Activated CD4-positive, alpha-beta T cell treated with anti-CD3 and anti-CD28 coated beads, Interleukin-2, Interleukin-4, amounts not matched to agents 100 ng/mL and 50 ng/mL, durations not matched to agents 16 hours and 8 hours (primary cell): ENCODE data around the gene TCAIM.

Experiments used
- DNase-seq: peaks from one replicate; pipeline ENCODE4 v3.0.0-alpha.2; 2020; ENCODE audit warnings: low spot score

The TCAIM gene, protein sequence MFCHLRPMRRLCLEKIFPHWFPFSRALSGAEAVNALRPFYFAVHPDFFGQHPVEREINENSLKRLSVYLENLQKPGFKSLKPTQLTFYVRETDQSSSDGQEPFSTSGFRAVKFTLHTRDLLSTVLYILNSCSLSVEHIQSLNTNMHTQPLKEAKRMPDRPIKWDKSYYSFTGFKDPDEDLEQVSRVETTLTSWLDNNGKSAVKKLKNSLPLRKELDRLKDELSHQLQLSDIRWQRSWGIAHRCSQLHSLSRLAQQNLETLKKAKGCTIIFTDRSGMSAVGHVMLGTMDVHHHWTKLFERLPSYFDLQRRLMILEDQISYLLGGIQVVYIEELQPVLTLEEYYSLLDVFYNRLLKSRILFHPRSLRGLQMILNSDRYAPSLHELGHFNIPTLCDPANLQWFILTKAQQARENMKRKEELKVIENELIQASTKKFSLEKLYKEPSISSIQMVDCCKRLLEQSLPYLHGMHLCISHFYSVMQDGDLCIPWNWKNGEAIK

DNA sequence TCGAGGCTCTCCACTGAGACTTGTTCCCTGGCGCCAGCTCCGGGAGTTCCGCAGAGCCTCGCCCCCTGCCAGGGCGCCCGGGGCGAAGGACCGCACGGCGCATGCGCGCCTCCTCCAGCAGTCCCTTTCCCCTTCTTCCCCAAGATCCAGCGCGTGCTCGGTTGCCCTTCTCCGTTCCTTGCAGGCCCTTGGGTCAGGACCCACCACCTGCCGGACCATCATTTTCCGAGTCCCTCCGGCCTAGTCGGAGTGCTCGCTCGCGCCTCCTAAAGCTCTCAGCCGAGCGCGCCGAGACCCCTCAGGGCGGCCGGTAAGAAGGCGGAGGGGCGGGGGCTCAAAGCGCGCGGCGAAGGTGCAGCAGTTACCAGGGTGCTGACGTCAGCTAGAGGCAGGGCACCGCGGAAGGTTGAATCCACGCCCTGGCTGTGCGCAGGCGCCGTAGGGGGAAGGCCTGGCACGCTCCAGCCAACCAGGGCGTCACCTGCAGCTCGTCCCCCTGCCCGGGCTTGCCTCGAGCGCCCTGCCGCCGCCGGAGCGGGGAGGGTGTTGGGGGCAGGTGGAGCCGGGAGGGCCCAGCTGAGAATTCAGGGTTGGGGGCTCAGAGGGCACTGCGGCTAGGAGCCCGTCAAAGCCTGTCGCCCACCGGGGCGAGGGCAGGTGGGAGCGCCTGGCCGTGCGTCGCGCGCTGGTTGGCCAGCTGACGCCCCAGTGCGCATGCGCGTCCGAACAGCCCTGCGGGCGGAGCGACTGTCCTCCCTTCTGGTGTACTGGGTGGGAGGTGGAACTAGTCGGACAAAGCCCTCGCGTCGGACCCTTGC, at the start of gene TCAIM:
TCAIM (plus strand) TSS at position 757 of the 818 bp plus-strand sequence. CDS start 16,017 bp downstream, outside the sequence.
- peak; percentile 98 for DNase-seq

DNA sequence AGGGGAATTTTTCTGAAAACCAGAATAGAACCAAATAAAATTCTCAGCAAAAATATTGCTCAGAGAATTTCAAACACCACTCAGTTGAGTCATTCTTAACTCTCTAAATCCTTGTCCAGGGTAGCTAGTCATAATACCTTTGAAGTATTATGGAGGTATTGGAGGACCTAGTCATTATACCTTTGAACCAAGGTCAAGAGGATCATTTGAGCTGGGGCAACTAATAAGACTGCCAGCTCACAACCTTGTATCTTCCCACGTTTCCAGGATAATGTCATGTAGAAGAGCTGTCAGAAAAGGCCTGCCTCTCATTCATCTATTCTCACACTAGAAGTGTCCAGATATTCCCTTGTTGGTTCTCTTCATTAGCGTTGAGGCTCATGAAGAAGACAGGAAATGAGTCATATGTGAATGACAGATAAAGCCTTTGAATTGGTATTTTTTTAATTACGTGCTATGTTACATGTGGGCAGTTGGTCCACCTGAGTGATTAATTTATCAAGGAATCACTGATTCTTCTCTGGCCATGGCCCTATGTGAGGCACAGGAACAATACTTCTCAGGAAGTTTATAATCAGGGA, 48.6 kb upstream of the TCAIM start:
- DNase-seq, result no peak

DNA sequence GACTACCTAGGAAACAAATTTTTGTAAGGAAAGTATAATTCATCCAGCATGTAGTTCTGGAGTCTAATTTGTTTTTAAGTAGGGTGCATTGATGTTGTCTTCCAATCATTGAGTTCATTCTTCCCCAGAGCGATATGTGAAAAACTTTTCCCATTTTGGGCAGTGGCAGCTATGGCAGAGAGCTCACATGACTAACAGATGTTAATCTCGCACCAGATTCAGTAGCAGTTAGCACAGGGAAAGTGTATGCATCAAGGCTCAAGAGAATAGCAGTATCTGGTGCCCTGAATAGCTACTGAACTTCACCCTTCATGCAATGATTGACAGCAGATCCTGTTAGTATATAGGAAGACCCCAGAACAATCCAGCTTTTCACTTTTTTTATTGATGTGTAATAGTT, 46.3 kb upstream of the TCAIM start:
- DNase-seq, result no peak

DNA sequence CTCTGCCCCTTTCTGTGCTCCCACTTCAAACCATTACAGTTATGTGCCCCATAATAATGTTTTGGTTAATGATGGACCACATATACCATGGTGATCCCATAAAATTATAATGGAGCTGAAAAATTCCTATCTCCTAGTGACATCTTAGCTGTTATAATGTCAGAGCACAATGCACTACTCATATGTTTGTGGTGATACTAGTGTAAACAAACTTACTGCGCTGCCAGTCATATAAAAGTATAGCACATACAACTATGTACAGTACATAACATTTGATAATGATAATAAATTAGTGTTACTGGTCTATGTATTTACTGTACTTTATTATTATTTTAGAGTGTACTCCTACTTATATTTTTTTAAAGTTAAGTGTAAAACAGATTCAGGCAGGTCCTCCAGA, 45.6 kb upstream of the TCAIM start:
- DNase-seq, result no peak

DNA sequence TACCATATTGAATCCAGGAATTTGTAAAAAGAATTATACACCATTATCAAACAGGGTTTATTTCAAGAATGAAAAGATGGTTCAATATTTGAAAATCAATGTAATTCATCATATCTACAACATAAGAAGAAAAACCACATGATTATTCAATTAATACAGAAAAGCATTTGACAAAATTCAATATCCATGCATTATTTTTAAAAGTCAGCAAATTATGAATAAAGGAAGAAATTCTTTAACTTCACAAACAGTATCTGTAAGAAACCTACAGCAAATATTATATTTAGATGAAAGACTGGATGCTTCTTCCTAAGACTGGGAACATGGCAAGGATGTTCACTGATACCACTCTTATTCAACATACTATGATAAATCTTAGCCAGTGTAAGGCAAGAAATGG, 41.3 kb upstream of the TCAIM start:
- no peak for DNase-seq

DNA sequence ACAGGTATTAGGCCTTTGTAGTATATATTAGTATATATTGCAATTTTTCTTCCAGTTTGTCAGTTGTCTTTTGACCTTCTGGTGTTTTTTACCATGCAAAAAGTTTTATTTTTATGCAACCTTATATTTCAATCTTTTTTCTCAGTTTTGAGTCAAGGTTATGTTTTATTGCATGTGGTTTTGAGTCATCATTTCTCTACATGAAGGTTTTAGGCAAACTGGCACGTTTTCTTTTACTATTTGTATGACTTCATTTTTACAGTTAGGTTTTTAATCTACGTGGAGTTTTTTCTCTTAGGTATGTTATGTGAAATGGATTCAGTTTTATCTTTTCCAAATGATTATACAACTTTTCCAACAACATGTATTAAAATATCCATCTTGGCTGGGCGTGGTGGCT, 36.8 kb upstream of the TCAIM start:
- peak; percentile 4 for DNase-seq

DNA sequence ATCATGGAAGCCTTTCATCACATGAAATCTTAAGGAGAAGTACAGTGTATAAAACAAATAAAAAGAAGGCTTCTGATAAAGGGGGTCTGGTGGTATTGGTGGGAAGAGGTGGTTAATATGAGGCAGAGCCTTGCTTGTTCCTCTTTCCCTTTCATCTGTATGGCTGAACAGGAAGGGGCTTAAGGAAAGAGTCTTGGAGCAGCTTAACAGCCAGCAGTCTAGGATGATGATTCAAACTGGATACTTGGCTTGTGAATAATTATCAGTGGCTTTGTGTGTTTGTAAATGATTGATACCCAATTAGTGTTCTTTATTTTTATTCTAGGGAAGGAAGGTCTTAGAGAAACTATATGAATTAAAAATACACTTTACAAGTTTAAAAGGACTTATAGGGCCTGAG, 29.1 kb upstream of the TCAIM start:
- DNase-seq, result no peak

DNA sequence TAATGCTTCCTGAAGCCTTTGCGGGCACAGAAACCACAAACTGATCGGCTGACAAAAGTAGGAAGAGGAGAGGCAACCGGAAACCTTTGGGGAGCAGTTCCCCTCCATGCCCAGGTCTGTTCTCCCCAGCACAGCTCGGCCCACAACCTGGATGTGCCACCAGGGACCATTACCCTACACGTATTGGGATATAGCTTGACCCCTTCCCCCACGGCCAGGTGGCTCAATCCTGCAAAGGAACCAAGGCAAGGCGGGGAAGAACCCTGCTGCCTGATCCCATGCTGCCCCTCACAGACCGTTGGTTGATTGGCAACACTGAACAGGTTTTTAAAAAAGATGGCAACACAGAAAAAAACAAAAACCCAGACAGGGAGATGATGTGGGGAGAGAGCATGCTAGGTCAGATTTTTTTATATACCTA, 19.7 kb upstream of the TCAIM start:
- DNase-seq, result no peak

DNA sequence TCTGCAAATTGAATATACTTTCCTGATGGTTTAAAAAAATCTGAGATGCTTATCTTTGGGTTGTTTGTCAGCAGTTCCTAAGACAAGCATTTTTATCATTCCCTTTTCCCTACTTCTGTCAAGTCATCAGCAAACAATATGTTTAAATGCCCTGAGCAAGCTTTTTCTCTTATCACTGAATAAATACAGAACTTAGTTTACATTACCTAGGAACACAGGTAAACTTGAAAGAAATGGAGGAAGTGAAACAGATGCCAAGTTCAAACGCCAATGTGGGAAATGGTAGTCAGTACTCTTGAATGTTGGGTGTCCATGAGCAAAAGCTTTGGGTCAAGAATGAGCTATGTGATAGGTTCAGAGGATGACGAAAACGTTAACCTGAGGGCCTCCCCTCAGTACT, 17.2 kb upstream of the TCAIM start:
- DNase-seq, result no peak

DNA sequence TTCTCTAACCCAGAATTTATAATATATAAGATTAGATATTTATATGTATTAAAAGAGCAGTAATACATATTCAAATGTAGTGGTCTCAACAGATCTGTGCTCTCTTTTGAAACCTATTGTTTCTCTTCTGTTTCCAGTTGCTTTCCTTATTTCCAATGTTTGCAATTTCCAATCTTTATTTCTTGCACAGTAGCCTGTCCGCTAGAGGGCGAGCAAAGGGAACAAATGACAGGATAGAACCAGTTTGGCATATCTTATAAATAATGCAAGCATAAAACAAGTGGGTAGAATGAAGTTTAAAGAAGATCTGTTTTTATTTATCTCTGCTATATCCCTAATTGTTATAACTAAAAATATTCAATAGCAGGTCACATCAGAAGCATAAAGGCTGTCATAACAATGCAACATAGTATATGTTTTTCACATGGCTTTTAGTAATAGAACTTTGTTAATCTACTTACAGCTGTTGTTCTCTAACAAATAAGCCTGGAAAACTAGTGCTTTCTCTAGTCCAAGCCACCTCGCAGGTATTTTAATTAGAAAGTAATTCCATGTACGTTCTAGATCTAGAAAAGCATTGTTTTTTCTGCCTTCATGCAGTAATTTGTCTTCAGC, 15.1 kb upstream of the TCAIM start:
- DNase-seq, result peak; percentile 55

DNA sequence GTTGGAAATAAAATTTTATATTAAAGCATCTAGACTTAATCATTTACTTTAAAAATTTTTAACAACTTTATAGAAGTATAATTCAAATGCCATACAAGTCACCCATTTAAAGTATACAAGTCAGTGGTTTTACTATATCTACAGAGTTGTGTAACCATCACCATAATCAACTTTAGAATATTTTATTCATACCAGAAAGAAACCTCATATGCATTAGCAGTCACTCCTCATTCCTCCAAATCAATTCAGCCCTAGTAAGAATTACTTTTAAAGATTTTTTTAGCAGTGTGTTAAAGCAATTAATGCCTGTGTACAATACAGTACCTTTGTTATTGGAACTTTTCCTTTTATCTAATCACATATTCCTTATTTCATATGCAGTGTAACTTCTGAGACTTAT, 14.0 kb upstream of the TCAIM start:
- no peak for DNase-seq

DNA sequence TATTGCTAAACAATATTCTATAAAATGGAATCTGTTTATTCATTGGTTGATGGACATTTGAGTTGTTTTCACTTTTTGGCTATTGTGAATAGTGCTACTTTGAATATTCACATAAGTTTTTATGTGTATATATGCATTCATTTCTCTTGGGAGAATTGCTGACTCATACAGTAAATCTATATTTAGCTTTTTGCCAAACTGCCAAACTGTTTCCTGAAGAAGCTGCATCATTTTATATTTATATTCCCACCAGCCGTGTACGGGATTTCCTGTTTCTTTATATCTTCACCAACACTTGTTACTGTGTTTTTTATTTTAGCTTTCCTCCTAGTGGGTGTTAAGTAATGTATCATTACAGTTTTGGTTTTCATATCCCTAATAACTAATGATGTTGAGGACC, 12.5 kb upstream of the TCAIM start:
- no peak for DNase-seq

DNA sequence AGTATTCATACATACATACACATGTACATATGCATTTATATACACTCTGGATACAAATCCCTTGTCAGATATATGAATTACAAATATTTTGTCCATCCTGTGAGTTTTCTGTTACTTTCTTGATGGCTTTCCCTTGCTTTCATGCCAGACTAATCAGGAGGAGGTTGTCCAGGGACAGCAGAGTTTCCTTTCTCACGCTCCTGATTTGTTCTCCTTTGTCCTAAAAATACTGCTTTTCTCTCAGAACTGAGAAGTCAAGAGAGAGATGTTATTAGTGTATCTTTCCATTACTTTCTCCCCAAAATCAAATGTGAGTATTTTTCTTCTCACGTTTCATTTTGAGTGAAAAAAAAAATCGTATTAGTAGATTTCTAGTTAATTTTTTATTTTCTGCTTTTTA, 12.1 kb upstream of the TCAIM start:
- no peak for DNase-seq

DNA sequence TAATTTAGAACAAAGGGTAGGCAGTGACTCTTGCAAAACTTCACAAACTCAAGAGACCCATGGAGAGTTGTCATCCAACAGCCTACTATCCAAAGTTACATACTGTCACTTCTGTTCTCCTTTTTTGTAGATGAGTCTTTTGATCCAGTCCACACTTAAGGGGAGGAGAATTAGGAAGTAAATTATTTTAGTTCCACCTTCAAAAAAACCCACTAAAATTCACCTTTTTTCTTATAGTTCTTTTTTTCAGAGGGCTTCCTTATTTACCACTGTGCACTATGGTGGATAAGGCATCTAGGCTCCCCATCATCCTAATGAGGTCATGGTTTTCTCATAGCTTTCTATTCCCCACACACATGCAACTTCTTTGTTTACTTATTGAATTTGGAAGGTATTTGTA, 8.6 kb upstream of the TCAIM start:
- DNase-seq, result no peak

DNA sequence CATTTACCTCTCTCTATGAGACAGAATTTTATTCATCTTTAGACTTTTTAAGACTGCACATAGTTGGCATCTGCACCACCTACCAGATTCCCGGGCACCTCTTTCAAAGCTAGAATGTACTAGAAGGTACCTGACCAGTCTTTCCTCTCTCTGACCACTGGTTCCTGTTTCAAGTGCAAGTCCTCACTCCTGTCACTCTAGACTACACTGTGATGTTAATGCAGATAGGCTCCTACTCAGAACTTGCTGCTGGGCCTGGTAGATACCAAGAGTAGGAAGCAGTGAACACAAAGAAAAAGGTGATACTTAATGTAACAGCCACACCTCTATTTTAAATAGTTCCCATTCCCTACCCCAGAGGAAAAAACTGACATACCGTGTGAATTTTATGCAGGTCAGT, 8.1 kb upstream of the TCAIM start:
- DNase-seq, result no peak

DNA sequence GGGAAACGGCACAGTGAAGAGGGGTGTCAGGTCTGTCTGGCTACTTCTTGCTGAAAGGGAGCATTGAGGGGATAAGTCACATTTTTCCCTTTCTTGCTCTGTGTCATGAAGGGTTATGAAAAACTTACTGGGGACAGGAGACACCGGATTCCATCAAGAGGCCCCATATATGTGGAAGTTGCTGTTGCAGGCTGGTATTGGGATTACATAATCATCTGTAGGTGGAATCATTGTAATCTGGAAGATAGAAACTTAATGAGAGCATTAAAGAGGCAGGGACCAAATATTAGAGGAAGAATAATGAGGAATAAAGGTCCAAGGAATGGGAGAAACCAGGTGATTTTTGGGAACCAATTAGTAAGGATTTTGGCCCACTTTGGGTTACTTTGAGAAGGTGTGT, 4.2 kb upstream of the TCAIM start:
- DNase-seq, result no peak

DNA sequence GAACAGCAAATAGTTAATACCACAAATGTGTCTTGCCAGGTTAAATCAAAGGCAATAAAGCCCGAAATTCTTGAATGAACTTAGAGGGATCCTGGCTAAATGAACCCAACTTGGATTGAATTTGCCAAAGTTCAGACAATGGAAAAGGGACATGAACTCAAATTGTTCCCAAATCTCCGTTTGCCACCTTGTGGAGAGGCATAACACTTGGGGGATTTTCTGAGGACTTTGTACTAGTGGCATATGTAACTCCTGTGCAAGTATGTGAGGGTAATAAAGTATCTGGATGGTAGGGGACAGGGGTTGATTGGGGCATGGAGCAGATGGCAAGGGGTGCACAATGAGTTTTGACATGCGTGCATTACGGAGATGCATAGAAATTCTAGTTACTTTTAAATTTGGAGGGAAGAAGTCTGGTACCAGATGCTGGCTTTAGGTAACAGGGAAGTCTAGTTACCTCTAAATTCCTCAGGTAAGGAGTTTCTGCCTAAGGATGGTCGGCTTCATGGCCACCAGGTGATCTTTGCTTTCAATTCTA, 1.2 kb upstream of the TCAIM start:
- DNase-seq, result no peak

DNA sequence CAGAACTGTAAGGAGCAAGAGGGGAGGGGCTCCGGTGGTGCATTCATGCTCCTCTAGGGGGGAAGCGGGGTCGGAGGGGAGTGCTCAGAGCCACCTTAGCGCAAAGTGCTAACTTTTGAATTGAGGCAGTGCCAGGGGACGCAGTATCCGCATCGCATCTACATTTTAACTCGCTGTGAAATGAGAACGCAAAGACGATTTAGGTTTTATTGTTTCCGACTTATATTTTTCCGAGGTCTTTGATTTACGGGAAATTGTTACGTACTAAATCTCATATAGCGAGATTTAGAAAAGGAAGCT, 212 bp downstream of the TCAIM start:
- no peak for DNase-seq

DNA sequence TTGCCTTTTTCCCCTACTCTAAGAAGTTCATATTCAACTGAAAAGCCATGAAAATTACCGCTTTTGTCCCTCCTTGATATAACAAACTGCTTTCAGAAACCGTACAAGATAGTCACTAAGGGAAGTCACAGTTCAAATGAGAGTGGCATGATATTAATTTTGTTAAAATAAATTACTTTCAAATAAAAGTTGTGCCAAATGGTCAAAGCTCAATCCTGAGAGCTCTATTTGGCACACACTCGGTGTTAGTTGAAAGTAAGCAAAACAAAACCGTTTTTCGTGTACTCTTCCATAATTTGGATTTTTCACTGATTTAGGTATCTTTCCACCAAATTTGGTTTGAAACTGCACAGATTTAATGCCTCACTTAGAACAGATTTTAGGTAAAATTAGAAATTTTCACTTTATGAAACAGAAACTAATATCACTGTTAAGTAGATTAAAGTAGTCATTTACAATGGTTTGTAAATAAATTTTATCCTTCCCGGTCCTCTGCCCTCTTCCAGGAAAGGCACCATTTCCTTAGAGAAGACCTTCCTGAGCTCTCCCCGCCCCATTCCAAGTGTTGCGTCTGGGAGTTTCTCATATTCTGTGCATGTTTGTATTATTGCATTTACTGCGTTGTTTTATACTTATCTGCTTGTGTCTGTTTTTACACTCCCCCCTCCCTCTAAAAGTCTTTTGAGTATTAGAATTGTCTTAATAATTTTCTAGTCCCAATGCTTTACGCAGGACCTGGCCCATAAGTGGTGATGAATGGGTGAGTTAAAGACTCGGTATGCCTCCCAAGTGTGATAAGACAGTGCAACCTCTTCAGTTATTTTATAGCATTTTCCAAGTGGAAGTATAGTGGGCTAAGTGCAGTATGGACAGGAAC, 853 bp downstream of the TCAIM start:
- DNase-seq, result no peak

DNA sequence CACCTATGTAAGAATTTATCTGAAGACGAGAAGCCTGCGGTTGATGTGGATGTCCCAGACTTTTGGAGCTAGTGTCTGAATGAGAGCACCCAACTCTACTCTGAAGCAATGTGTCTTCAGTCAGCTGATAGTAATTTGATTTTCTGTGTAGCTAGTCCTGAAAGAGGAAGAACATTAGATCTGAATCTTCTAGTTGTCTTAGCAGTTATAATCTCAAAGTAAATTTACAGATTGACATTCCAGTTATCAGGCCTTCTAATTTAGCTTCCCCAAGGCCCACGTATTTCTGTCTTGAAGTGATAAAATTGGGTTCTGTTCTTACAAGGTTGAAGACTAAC, 1.5 kb downstream of the TCAIM start:
- no peak for DNase-seq

DNA sequence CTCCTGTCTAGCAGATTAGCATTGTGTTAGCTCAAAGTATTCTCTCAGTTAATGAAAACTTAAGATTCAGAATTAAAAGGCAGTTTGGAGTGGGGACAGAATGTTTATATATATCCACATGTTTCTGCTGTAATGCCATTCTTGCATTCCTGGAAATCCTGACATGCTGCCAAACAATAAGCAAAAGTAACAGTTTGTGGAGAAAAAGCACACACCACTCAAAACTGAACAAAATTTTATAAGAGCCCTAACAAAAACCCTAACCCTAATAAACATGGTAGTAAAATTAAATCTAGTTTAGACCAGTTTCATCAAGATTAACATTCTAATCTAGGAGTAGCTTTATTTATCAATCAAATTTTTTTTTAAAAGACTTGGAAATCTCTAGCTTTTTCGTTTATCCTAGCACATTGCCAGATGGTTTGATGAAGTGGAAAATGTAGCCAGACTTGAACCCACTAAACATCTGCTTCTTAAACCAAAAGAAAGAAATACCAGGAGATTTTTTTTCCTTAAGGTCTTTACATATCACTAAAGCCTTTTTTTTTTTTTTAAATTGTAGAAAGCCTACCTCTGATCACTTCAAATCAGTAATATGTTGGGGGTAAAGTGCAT, 3.7 kb downstream of the TCAIM start:
- DNase-seq, result no peak
